Testis (tissue), 2 donors: ENCODE measurements around the gene KIFC1.

Experiments
- POLR2A ChIP-seq: fragments of 450-650 bp; IDR thresholded peaks from one replicate; pipeline ENCODE4 v1.6.1; 2017; ENCODE audit warnings: antibody characterized with exemption, mild to moderate bottlenecking, moderate library complexity
- TF ChIP-seq, protein P1 (sequence below), 3 experiments: fragments of 450-650 bp in 2 of 3; fragments of 200-600 bp in 1 of 3; sonication (generic) in 1 of 3; IDR thresholded peaks; one replicate each; pipeline ENCODE4 v1.5.1; 2016 to 2019; ENCODE audit warnings: antibody characterized with exemption in 3 of 3, mild to moderate bottlenecking in 2 of 3, moderate library complexity in 1 of 3

DNA sequence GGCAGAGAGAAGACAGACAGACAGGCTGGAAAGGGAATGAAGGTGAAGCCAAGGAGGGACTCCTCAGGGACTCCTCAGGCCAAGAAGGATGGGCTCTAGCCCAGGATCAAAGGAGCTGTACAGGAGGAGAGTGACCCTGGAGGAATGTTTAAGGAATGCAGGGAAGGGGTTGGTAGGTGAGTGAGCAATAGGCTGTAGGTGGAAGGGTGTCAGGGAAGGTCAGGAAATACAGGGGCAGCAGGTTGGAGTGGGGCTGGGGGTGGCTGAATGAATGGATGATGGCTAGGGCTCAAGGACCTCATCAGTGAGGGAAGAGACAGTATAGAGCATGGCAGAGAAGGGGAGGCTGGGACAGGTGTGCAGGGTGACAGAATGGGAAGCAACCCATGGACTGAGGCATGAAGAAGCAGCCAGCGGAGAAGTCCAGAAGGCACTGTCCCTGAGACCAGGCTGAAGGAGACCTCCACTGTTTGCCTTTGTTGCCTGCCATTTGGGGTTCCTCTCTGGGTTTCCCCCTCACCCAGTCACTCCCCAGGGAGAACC lies 41.4 kb downstream of the KIFC1 start:
- TF ChIP-seq, protein P1, sequence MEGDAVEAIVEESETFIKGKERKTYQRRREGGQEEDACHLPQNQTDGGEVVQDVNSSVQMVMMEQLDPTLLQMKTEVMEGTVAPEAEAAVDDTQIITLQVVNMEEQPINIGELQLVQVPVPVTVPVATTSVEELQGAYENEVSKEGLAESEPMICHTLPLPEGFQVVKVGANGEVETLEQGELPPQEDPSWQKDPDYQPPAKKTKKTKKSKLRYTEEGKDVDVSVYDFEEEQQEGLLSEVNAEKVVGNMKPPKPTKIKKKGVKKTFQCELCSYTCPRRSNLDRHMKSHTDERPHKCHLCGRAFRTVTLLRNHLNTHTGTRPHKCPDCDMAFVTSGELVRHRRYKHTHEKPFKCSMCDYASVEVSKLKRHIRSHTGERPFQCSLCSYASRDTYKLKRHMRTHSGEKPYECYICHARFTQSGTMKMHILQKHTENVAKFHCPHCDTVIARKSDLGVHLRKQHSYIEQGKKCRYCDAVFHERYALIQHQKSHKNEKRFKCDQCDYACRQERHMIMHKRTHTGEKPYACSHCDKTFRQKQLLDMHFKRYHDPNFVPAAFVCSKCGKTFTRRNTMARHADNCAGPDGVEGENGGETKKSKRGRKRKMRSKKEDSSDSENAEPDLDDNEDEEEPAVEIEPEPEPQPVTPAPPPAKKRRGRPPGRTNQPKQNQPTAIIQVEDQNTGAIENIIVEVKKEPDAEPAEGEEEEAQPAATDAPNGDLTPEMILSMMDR (IDR thresholded peaks at IDR 0.05), result no peak
- no peak for TF ChIP-seq POLR2A
